Gastroesophageal sphincter (tissue), 3 donors: Measurements from ENCODE around the gene CLTC.

Experiments used
- EP300 ChIP-seq: sonication (generic); formaldehyde crosslinking; IDR thresholded peaks from one replicate; pipeline ENCODE4 v1.6.1; 2017; ENCODE audit warnings: antibody characterized with exemption, mild to moderate bottlenecking
- POLR2A ChIP-seq, 2 donors: fragments of 450-650 bp; IDR thresholded peaks; one replicate each; pipeline ENCODE4 v1.6.1; 2017; ENCODE audit warnings: antibody characterized with exemption in 2 of 2, mild to moderate bottlenecking in 2 of 2, moderate library complexity in 1 of 2
- POLR2AphosphoS5 ChIP-seq: sonication (generic); formaldehyde crosslinking; IDR thresholded peaks from one replicate; pipeline ENCODE4 v1.6.1; 2017; ENCODE audit warnings: antibody characterized with exemption
- TF ChIP-seq, protein P1 (sequence below), 4 experiments: fragments of 200-600 bp in 2 of 4; fragments of 450-650 bp in 2 of 4; sonication (generic) in 1 of 4; IDR thresholded peaks; one replicate each; pipeline ENCODE4 v1.5.1; 2017 to 2019; ENCODE audit warnings: antibody characterized with exemption in 4 of 4, mild to moderate bottlenecking in 2 of 4, moderate library complexity in 2 of 4

DNA sequence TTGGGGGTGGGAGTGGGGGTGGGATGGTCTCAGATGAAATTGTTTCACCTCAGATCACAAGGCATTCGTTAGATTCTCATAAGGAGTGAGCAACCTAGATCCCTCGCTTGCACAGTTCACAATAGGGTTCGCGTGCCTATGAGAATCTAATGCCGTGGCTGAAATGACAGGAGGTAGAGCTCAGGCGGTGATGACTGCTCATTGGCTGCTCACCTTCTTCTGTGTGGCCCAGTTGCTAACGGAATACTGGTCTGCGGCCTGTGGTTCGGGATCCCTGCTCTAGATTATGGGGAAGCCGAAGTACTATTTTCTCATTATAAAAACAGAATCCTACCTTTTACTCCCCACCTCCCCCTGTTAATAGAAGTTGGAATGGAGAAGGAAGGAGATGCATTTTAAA lies 18.9 kb downstream of the CLTC start:
- no peak for TF ChIP-seq POLR2AphosphoS5
- TF ChIP-seq, protein P1, sequence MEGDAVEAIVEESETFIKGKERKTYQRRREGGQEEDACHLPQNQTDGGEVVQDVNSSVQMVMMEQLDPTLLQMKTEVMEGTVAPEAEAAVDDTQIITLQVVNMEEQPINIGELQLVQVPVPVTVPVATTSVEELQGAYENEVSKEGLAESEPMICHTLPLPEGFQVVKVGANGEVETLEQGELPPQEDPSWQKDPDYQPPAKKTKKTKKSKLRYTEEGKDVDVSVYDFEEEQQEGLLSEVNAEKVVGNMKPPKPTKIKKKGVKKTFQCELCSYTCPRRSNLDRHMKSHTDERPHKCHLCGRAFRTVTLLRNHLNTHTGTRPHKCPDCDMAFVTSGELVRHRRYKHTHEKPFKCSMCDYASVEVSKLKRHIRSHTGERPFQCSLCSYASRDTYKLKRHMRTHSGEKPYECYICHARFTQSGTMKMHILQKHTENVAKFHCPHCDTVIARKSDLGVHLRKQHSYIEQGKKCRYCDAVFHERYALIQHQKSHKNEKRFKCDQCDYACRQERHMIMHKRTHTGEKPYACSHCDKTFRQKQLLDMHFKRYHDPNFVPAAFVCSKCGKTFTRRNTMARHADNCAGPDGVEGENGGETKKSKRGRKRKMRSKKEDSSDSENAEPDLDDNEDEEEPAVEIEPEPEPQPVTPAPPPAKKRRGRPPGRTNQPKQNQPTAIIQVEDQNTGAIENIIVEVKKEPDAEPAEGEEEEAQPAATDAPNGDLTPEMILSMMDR (IDR thresholded peaks at IDR 0.05), result no peak
- TF ChIP-seq POLR2A (IDR thresholded peaks at IDR 0.05), result no peak
- TF ChIP-seq EP300, result no peak
